ENCODE data around the gene RALGDS. TPM values are rescaled to one million over a fixed set of nuclear protein-coding genes. Genes with fewer than 3 reads are reported as not detected.
A peak's percentile ranks its signal among the peaks of the same experiment; 100 is the strongest.

RALGDS gene
- total RNA-seq, 1 donor from 2014 or later: 66.3 TPM

DNA sequence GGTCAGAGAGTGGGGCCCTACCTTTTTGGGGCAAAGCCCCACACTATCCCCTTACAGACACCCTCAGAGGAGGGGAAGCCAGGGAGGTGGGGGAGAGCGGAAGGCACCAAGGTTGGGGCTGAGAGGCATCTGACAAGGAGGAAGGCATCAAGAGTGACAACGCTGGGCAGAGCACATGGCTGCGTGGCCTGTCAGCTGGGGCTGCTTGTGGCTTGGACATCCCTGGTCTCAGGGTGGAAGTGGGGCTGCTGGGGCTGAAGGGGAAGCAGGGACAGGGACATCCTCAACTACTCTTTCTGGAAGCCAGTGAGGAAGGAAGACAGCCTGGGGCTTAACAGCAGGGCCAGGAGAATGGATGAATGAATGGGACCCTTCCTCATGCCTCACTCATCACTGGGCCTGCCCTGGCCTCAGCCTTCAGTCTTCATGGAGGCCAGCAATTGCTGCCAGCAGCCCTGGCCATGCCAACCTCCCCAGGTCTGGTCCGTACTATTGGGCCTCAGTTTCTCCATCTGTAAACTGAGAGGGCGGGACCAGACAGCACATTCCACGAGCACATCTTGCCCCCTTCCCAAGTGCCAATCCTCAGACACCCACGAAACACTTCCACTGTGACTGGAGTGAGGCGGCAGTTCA, 993 bp upstream of the RALGDS start:
- TF ChIP-seq, protein P1, sequence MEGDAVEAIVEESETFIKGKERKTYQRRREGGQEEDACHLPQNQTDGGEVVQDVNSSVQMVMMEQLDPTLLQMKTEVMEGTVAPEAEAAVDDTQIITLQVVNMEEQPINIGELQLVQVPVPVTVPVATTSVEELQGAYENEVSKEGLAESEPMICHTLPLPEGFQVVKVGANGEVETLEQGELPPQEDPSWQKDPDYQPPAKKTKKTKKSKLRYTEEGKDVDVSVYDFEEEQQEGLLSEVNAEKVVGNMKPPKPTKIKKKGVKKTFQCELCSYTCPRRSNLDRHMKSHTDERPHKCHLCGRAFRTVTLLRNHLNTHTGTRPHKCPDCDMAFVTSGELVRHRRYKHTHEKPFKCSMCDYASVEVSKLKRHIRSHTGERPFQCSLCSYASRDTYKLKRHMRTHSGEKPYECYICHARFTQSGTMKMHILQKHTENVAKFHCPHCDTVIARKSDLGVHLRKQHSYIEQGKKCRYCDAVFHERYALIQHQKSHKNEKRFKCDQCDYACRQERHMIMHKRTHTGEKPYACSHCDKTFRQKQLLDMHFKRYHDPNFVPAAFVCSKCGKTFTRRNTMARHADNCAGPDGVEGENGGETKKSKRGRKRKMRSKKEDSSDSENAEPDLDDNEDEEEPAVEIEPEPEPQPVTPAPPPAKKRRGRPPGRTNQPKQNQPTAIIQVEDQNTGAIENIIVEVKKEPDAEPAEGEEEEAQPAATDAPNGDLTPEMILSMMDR (IDR thresholded peaks at IDR 0.05): no peak
- H3K36me3 ChIP-seq: no peaks in the 10 kb centered on the region
- no peak overlapping the region for H3K4me3 ChIP-seq
- H3K27me3 ChIP-seq: no peaks in the 10 kb centered on the region
- intact Hi-C loops (cut with DNase I): no loop called here
- peaks cover 69% of the 10 kb centered on the region for H3K4me1 ChIP-seq
- H3K9me3 ChIP-seq: no peaks in the 10 kb centered on the region
- ATAC-seq (peak; percentile 24), DNase-seq (peak; percentile 83)
- H3K27ac ChIP-seq: peak overlapping the region; percentile 82

DNA sequence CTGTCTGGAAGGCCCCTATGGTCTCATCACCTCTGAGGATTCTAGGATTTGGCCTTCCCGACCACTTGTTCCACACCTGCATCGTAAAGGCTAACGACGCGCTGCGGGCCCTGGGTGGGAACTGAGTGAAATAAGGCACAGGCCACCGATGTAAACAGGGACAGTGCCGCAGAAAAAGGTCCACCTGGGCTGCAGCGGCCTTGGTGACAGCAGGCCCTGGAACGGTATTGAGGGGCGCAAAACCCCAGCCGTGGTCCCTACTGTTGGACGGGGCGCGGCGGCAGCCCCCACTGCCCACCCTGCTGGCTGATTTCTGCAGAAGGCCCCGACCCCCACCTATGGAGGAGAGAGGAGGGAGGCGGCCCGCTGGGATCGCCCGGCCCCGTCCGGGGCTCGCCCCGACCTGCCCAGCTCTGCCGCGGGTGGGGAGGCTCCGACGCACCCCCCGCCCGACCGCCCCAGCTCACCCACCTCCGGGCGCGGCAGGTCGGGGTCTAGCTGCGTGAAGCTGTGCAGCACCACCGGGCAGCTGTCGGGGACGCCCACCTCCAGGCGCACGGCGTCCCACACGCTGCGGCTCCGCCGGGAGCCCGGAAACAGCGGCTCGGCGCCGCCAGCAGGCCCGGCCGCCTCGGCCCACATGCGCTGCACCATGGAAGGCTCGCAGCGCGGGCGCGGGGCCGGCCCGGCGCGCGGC, 391 bp downstream of the RALGDS start:
- intact Hi-C loops (cut with DNase I): no loop called here
- Histone ChIP-seq H3K27me3 (no peaks in the 10 kb centered on the region), H3K9me3 (no peaks in the 10 kb centered on the region), H3K4me3 (peak overlapping the region; percentile 78), H3K4me1 (peaks cover 67% of the 10 kb centered on the region), H3K36me3 (no peaks in the 10 kb centered on the region), H3K27ac (peak overlapping the region; percentile 88)
- DNase-seq: no peak
- TF ChIP-seq, protein P1 (IDR thresholded peaks at IDR 0.05): no peak
- peak; percentile 1 for ATAC-seq

DNA sequence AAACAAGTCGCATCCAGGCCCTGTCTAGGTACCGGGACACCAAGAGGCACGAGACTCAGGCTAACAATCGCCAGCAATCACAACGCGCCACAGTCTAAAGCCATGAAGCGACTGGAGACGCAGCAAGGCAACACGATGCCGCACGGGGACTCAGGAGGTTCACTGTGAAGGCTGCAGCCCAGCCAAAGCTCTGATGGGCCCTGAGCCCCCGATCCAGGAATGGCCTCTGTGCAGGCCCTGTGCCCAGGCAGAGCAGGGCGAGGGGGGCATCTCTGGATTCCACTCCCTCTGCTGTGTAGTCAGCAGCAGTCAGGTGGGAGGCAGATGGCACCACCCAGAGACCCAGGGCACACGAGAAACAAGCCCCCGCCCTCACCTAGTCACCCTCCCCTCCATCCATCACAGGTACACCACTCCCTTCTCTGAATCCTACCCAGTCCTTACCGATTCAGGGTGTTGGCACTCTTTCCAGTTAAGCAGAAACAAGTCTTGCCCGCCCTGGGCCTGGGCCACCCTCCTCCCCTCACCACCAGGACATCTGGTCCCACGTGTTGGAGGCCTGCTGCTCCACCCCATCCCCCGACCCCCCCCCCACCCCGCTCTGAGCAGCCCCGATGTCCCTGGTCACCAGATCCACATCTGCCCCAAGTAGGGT, 1.1 kb downstream of the RALGDS start:
- ATAC-seq: no peak
- Histone ChIP-seq H3K36me3 (no peaks in the 10 kb centered on the region), H3K27me3 (no peaks in the 10 kb centered on the region), H3K4me3 (peak overlapping the region; percentile 78), H3K4me1 (peaks cover 70% of the 10 kb centered on the region), H3K27ac (peak overlapping the region; percentile 88), H3K9me3 (no peaks in the 10 kb centered on the region)
- intact Hi-C loops (cut with DNase I): no loop called here
- TF ChIP-seq, protein P1 (IDR thresholded peaks at IDR 0.05): no peak
- no peak for DNase-seq

DNA sequence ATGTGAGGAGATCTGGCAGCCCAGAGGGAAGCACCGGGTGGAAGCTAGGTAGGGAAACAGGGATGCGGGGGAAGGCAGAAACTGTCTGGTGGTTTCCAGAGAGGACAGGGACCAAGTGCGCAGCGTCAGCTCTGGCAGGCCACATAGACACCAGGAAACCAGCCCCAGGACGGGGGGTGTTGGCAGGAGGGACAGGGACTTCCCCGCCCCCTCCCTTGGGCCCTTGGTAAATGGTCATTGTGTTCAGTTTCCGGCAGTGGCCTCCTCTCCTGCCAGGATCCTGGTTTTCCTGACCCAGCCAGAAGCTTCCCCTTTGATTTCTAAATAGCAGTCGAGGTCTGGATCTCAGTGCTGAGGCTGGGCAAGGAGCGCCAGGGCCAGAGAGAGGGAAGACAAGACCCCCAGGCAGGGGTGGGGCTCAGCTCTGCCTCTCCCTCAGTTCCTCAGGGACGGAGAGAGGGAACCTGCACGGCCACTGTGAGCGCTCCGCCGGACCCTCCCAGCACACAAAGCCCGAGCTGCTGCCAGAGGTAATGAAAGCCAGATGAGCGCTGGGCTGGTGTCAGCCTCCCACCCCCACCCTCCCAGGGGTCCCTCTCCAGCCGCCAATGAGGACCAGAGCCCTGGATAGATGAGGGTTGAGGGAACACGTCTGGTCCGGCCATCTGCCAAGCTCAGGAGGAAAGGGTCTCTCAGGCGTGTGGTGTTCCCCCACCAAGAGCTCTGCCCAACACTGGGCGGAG, 1.8 kb downstream of the RALGDS start:
- Histone ChIP-seq H3K9me3 (no peaks in the 10 kb centered on the region), H3K36me3 (no peaks in the 10 kb centered on the region), H3K27ac (peak overlapping the region; percentile 88), H3K27me3 (no peaks in the 10 kb centered on the region), H3K4me3 (peak overlapping the region; percentile 78), H3K4me1 (peaks cover 71% of the 10 kb centered on the region)
- no peak for DNase-seq
- intact Hi-C loops (cut with DNase I): no loop called here
- TF ChIP-seq, protein P1 (IDR thresholded peaks at IDR 0.05): no peak
- ATAC-seq: no peak

DNA sequence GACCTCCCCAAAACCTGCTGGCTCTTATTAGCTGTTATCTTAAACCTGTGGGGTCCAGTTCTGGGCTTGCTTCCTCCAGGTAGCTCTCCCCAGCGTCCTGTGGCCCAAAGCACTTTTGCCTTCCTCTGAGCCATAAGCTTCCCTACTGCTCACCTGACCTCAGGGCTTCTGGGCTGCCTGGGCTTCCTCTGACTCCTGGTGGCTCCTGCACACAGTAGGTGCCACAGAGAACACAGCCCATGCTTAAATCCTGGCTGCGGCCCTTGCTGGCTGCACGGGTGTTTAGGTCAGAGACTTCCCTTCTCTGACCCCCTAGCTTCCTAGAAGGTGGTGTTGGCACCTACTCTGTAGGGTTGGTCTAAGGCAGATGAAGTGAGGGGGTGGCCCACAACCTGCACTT, 2.5 kb downstream of the RALGDS start:
- no peaks in the 10 kb centered on the region for H3K9me3 ChIP-seq
- H3K27ac ChIP-seq: peak overlapping the region; percentile 60
- TF ChIP-seq, protein P1 (IDR thresholded peaks at IDR 0.05): no peak
- H3K27me3 ChIP-seq: no peaks in the 10 kb centered on the region
- intact Hi-C loops (cut with DNase I): no loop called here
- no peak for DNase-seq
- H3K4me3 ChIP-seq: peak overlapping the region; percentile 78
- no peak for ATAC-seq
- H3K4me1 ChIP-seq: peaks cover 78% of the 10 kb centered on the region
- no peaks in the 10 kb centered on the region for H3K36me3 ChIP-seq

Measured in upper lobe of right lung (tissue), 1 donor.